Cardiac muscle cell (in vitro differentiated cells and primary cell): ENCODE data around the gene UAP1. TPM values are rescaled to one million over a fixed set of nuclear protein-coding genes. Genes with fewer than 3 reads are reported as not detected.

Experiments used
- DNase-seq, 2 donors: peaks; one replicate each; pipeline versions ENCODE4 v3.0.0 to v3.0.0-alpha.2; 2010 to 2017; ENCODE audit warnings: low read depth in 1 of 2, low spot score in 1 of 2
- H3K27ac ChIP-seq: fragments of 200-600 bp; sonication (generic); 2 replicates; pipeline ENCODE4 v1.5.1; 2016
- H3K27me3 ChIP-seq: fragments of 200-600 bp; sonication (generic); 2 replicates; pipeline ENCODE4 v1.6.0; 2016; ENCODE audit warnings: control low read depth
- H3K36me3 ChIP-seq: fragments of 200-600 bp; sonication (generic); 2 replicates; pipeline ENCODE4 v1.5.1; 2016; ENCODE audit warnings: control low read depth
- H3K4me1 ChIP-seq: fragments of 200-600 bp; sonication (generic); 2 replicates; pipeline ENCODE4 v1.8.1; 2017; ENCODE audit warnings: low read depth, mild to moderate bottlenecking, mixed run types
- H3K4me3 ChIP-seq: fragments of 200-600 bp; sonication (generic); 2 replicates; pipeline ENCODE4 v1.5.1; 2016; ENCODE audit warnings: mild to moderate bottlenecking
- H3K9me3 ChIP-seq: fragments of 200-600 bp; sonication (generic); 2 replicates; pipeline ENCODE4 v1.5.1; 2017; ENCODE audit warnings: low read depth, mild to moderate bottlenecking, control low read depth
- polyA plus RNA-seq: library from polyadenylated mRNA; unstranded; fragments of >200 nt; fragmentation: Nextera tagmentation; extraction: Ambion mirVana; gene quantifications from 2 replicates; pipeline ENCODE4 v1.2.1, GENCODE V29; 2016
- total RNA-seq: library from RNA; depleted of rRNA; stranded (reverse); fragments of >200 nt; gene quantifications from 2 replicates; pipeline ENCODE4 v1.2.3, GENCODE V29; 2016
- TF ChIP-seq, protein P1 (sequence below): IDR thresholded peaks from 2 replicates; pipeline ENCODE4 v1.5.1; 2012; ENCODE audit warnings: low read depth, mild to moderate bottlenecking, low read length

The UAP1 gene
- total and polyA plus RNA-seq, 2 experiments from 2014 or later = 24.0 to 25.7 TPM

DNA sequence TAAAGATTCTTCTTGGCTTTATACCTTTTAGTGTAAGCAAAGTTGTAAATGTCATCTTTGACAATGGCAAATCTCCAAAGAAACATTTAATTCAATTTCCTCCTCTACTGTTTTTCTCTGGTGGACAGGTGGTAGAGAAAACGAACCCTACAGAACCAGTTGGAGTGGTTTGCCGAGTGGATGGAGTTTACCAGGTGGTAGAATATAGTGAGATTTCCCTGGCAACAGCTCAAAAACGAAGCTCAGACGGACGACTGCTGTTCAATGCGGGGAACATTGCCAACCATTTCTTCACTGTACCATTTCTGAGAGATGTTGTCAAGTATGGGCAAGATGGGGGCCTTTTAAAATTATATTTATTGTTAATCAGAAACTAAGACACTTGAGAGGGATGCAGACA, 25.8 kb downstream of the UAP1 start:
- TF ChIP-seq, protein P1, sequence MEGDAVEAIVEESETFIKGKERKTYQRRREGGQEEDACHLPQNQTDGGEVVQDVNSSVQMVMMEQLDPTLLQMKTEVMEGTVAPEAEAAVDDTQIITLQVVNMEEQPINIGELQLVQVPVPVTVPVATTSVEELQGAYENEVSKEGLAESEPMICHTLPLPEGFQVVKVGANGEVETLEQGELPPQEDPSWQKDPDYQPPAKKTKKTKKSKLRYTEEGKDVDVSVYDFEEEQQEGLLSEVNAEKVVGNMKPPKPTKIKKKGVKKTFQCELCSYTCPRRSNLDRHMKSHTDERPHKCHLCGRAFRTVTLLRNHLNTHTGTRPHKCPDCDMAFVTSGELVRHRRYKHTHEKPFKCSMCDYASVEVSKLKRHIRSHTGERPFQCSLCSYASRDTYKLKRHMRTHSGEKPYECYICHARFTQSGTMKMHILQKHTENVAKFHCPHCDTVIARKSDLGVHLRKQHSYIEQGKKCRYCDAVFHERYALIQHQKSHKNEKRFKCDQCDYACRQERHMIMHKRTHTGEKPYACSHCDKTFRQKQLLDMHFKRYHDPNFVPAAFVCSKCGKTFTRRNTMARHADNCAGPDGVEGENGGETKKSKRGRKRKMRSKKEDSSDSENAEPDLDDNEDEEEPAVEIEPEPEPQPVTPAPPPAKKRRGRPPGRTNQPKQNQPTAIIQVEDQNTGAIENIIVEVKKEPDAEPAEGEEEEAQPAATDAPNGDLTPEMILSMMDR = no peak

GRCh38 chr1:162587761-162588260, 26.3 kb downstream of the UAP1 start:
- Histone ChIP-seq H3K9me3 (no peaks in the 10 kb centered on the region), H3K36me3 (peaks cover 19% of the 10 kb centered on the region), H3K27me3 (no peaks in the 10 kb centered on the region), H3K27ac (no peak overlapping the region), H3K4me1 (no peaks in the 10 kb centered on the region), H3K4me3 (no peak overlapping the region)
- TF ChIP-seq, protein P1 = no peak
- no peak for DNase-seq

More for the DNA sequence above, 25.8 kb downstream of the UAP1 start:
- DNase-seq = no peak
- Histone ChIP-seq H3K9me3 (no peaks in the 10 kb centered on the region), H3K36me3 (peaks cover 16% of the 10 kb centered on the region), H3K27ac (no peak overlapping the region), H3K27me3 (no peaks in the 10 kb centered on the region), H3K4me3 (no peak overlapping the region), H3K4me1 (no peaks in the 10 kb centered on the region)

GRCh38 chr1:162590101-162590500, 28.6 kb downstream of the UAP1 start:
- no peak overlapping the region for H3K27ac ChIP-seq
- DNase-seq = no peak
- no peaks in the 10 kb centered on the region for H3K4me1 ChIP-seq
- TF ChIP-seq, protein P1 = no peak
- H3K9me3 ChIP-seq = no peaks in the 10 kb centered on the region
- H3K4me3 ChIP-seq = no peak overlapping the region
- H3K27me3 ChIP-seq = no peaks in the 10 kb centered on the region
- H3K36me3 ChIP-seq = peaks cover 32% of the 10 kb centered on the region

GRCh38 chr1:162590686-162591085, 29.2 kb downstream of the UAP1 start:
- no peak for DNase-seq
- Histone ChIP-seq H3K27me3 (no peaks in the 10 kb centered on the region), H3K27ac (no peak overlapping the region), H3K36me3 (peaks cover 32% of the 10 kb centered on the region), H3K4me1 (no peaks in the 10 kb centered on the region), H3K4me3 (no peak overlapping the region), H3K9me3 (no peaks in the 10 kb centered on the region)
- TF ChIP-seq, protein P1 = no peak

GRCh38 chr1:162596514-162597170, 35.1 kb downstream of the UAP1 start:
- Histone ChIP-seq H3K4me3 (no peak overlapping the region), H3K36me3 (peaks cover 34% of the 10 kb centered on the region), H3K9me3 (no peaks in the 10 kb centered on the region), H3K27me3 (no peaks in the 10 kb centered on the region), H3K27ac (no peak overlapping the region), H3K4me1 (no peaks in the 10 kb centered on the region)
- DNase-seq = no peak
- TF ChIP-seq, protein P1 = no peak
